ENCODE data around the gene TMEM42. TPM values are rescaled to one million over a fixed set of nuclear protein-coding genes. Genes with fewer than 3 reads are reported as not detected.

The TMEM42 gene
- total and polyA plus RNA-seq, 10 of the 15 experiments (the other 5 are each of a cell fraction or from before 2014, with no cell fraction given), result 5.0 to 20.5 (median 12.2) TPM

- no peak for ATAC-seq
- no peaks in the 10 kb centered on the region for H3K27me3 ChIP-seq (replicated peaks in 1 of 2; ENCODE audit: control insufficient read depth in 2 of 2, insufficient read depth in 2 of 2, low read length in 1 of 2)
- ChIA-PET CTCF (interaction anchor here (1.2 kb wide), 1 partner anchor 23 kb away, joined by 4 read pairs; no protein-coding TSS in a partner anchor), RAD21 (ENCODE audit: unreplicated experiment) (no interaction called here), SMC1A (ENCODE audit: uncharacterized antibody, unreplicated experiment) (interaction anchor here (0.7 kb wide), 1 partner anchor 477 kb away, joined by 3 read pairs; no protein-coding TSS in a partner anchor), POLR2A (no interaction called here)
- no peak for FAIRE-seq
- TF ChIP-seq BCL11A (IDR thresholded peaks at IDR 0.05; ENCODE audit: low read depth, low read length) (no peak), SUZ12 (IDR thresholded peaks at IDR 0.05; ENCODE audit: unreplicated experiment) (no peak), KDM1A (IDR thresholded peaks at IDR 0.05; ENCODE audit: borderline replicate concordance) (no peak), EP300 (IDR thresholded peaks at IDR 0.05; ENCODE audit: borderline replicate concordance in 1 of 2, control insufficient read depth in 1 of 2, low read depth in 2 of 2, low read length in 2 of 2) (no peak)
- TF ChIP-seq, protein P1, sequence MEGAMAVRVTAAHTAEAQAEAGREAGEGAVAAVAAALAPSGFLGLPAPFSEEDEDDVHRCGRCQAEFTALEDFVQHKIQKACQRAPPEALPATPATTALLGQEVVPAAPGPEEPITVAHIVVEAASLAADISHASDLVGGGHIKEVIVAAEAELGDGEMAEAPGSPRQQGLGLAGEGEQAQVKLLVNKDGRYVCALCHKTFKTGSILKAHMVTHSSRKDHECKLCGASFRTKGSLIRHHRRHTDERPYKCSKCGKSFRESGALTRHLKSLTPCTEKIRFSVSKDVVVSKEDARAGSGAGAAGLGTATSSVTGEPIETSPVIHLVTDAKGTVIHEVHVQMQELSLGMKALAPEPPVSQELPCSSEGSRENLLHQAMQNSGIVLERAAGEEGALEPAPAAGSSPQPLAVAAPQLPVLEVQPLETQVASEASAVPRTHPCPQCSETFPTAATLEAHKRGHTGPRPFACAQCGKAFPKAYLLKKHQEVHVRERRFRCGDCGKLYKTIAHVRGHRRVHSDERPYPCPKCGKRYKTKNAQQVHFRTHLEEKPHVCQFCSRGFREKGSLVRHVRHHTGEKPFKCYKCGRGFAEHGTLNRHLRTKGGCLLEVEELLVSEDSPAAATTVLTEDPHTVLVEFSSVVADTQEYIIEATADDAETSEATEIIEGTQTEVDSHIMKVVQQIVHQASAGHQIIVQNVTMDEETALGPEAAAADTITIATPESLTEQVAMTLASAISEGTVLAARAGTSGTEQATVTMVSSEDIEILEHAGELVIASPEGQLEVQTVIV (IDR thresholded peaks at IDR 0.05; ENCODE audit: borderline replicate concordance, partially characterized antibody), result no peak
- in situ Hi-C loops (cut with MboI), result no loop called here
- no peaks in the 10 kb centered on the region for H4K20me1 ChIP-seq (ENCODE audit: control insufficient read depth, insufficient read depth)
- no peaks in the 10 kb centered on the region for H3K79me2 ChIP-seq (ENCODE audit: control insufficient read depth, insufficient read depth, low read length)
- intact Hi-C loops (cut with micrococcal nuclease; ENCODE audit: unreplicated experiment), result no loop called here
- H3K4me3 ChIP-seq, result no peak overlapping the region
- WGBS (ENCODE audit: insufficient coverage, insufficient replicate concordance, low lambda C conversion rate, missing lambda C conversion rate), result 17% methylated on average over 3 of the region's 3 CpGs
- DNase-seq (ENCODE audit: low read depth, low spot score), result no peak
- no peak overlapping the region for H3K4me2 ChIP-seq (ENCODE audit: control insufficient read depth, insufficient read depth)
- no TSS peak for BruUV-seq (replicated peaks)
- no peaks in the 10 kb centered on the region for H3K4me1 ChIP-seq (ENCODE audit: control insufficient read depth, insufficient read depth, low read length)
- no peaks in the 10 kb centered on the region for H3K36me3 ChIP-seq (ENCODE audit: control insufficient read depth in 2 of 2, insufficient read depth in 2 of 2, low read length in 1 of 2)
- H3K27ac ChIP-seq (ENCODE audit: control insufficient read depth, insufficient read depth), result no peak overlapping the region
- no peak overlapping the region for H2AFZ ChIP-seq (ENCODE audit: control insufficient read depth, low read depth, low read length)
- no peaks in the 10 kb centered on the region for H3K9me3 ChIP-seq (replicated peaks; ENCODE audit: control insufficient read depth, insufficient read depth, low read length)
- H3K9ac ChIP-seq (ENCODE audit: control insufficient read depth, insufficient read depth, low read length), result no peak overlapping the region
Measured at GRCh38 chr3:44890258-44890657, 28.5 kb downstream of the TMEM42 start.

Measured in GM12878 (cell line).